Measurements from ENCODE around the gene SNRNP25.

The SNRNP25 gene

DNA sequence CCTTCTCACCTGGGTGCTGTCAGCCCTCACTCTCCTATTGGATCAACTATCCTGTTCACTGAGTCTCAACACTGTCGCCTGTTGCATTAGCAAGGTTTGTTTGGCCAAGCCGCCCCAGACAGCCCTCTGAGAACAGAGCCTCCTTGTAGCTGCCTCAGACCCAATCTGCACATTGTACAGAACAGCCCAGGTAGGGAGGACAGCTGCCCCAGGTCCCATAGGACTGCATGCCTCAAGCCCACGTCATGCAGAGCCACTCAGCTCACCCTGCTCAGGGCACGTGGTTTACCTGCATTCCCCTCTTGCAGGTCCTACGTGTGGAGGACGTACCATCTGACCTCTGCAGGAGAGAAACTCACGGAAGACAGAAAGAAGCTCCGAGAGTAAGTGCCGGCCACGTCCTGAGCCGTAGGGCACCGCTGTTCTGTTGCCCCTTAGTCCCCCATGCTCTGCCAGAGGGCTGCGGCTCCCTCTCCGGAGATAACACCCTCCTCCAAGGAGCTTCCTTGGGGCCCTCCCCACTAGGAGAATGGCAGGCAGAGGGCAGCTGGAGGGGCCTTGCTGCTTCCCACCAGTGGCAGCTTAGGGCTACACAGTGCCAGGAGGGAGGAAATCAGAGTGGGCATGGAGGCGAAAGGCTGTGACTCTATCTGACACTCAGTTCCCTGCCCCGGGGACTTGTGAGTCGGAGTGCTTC, 2.8 kb downstream of the SNRNP25 start:
- no peak for DNase-seq
- H3K27ac ChIP-seq (ENCODE audit: insufficient read depth, low read length, poor library complexity, severe bottlenecking) = no peak overlapping the region
- no peaks in the 10 kb centered on the region for H3K9me3 ChIP-seq (ENCODE audit: control insufficient read depth, low read length)
- no peaks in the 10 kb centered on the region for H3K27me3 ChIP-seq (replicated peaks; ENCODE audit: control insufficient read depth, insufficient read depth, low read length, poor library complexity, severe bottlenecking)
- peaks cover under 1% of the 10 kb centered on the region for H3K36me3 ChIP-seq (ENCODE audit: control insufficient read depth, insufficient read depth, low read length)
- H3K4me1 ChIP-seq (ENCODE audit: control insufficient read depth, insufficient read depth, low read length, poor library complexity, severe bottlenecking) = peaks cover 8% of the 10 kb centered on the region
- no peak overlapping the region for H3K4me3 ChIP-seq (ENCODE audit: insufficient read depth, low read depth, low read length, poor library complexity, severe bottlenecking)

DNA sequence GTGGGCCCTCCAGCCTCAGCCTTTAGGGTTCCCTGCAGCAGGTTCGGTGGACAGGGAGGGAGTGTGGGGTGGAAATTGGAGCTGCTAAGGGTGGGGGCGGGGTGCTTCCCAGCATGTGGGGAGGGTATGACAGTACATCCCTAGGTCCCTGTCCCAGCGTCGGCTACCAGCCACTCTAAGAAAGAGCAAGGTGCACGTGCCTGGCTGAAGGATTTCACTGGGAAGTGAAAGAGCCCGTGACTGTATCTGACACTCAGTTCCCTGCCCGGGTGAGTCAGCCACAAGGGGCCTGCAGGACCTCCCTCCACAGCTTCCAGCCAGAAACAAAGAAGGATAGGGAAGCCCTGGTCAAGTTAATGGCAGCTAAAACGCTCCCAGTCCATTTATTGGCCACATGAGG, 4.1 kb downstream of the SNRNP25 start:
- Histone ChIP-seq H3K4me3 (ENCODE audit: insufficient read depth, low read depth, low read length, poor library complexity, severe bottlenecking) (no peak overlapping the region), H3K27ac (ENCODE audit: insufficient read depth, low read length, poor library complexity, severe bottlenecking) (no peak overlapping the region), H3K9me3 (ENCODE audit: control insufficient read depth, low read length) (no peaks in the 10 kb centered on the region), H3K36me3 (ENCODE audit: control insufficient read depth, insufficient read depth, low read length) (no peaks in the 10 kb centered on the region), H3K27me3 (replicated peaks; ENCODE audit: control insufficient read depth, insufficient read depth, low read length, poor library complexity, severe bottlenecking) (no peaks in the 10 kb centered on the region), H3K4me1 (ENCODE audit: control insufficient read depth, insufficient read depth, low read length, poor library complexity, severe bottlenecking) (peaks cover 8% of the 10 kb centered on the region)
- DNase-seq = no peak

DNA sequence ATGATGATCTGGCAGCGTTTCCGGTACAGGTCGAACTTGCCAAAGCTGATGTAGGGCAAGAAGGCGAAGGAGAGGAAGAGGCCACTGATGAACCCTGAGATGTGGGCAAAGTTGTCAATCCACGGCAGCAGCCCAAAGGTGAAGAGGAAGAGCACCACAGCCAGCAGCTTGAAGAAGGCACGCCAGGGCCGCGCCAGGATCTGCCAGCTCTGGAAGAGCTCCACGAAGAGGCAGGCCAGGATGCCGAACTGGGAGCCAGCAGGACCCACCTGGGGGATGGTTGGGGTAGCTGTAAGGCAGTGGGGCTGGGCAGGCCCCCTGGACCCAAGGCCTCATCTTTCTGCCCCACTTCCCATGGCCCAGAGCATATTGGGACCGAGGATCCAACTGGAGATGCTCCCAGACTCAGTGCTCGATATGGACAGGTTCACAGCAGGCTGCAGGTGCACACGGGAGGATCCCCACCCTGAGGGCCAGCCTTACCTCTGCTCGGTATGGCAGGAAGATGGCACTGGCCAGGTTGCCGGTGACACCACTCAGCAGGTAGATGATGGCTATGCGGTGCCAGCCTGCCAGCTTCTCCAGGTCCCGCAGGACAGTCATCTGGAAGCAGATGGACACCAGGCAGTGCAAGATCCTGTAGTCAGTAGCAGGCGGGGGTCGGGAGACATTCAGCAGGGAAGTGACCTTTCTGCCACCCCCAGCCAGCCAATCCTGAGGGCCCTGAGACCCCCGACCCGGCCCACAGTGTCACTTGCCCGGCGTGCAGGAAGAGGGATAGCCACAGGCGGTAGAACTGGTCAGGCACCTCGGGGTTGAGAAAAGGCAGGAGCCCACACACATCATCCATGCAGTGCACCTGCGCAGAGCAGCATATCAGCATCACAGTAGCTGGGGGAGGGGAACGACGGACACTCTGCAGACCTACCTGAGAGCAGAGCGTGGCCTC, 5.1 kb downstream of the SNRNP25 start:
- H3K27me3 ChIP-seq (replicated peaks; ENCODE audit: control insufficient read depth, insufficient read depth, low read length, poor library complexity, severe bottlenecking) = no peaks in the 10 kb centered on the region
- H3K36me3 ChIP-seq (ENCODE audit: control insufficient read depth, insufficient read depth, low read length) = no peaks in the 10 kb centered on the region
- no peaks in the 10 kb centered on the region for H3K9me3 ChIP-seq (ENCODE audit: control insufficient read depth, low read length)
- no peak overlapping the region for H3K27ac ChIP-seq (ENCODE audit: insufficient read depth, low read length, poor library complexity, severe bottlenecking)
- no peak for DNase-seq
- peaks cover 5% of the 10 kb centered on the region for H3K4me1 ChIP-seq (ENCODE audit: control insufficient read depth, insufficient read depth, low read length, poor library complexity, severe bottlenecking)
- H3K4me3 ChIP-seq (ENCODE audit: insufficient read depth, low read depth, low read length, poor library complexity, severe bottlenecking) = no peak overlapping the region

DNA sequence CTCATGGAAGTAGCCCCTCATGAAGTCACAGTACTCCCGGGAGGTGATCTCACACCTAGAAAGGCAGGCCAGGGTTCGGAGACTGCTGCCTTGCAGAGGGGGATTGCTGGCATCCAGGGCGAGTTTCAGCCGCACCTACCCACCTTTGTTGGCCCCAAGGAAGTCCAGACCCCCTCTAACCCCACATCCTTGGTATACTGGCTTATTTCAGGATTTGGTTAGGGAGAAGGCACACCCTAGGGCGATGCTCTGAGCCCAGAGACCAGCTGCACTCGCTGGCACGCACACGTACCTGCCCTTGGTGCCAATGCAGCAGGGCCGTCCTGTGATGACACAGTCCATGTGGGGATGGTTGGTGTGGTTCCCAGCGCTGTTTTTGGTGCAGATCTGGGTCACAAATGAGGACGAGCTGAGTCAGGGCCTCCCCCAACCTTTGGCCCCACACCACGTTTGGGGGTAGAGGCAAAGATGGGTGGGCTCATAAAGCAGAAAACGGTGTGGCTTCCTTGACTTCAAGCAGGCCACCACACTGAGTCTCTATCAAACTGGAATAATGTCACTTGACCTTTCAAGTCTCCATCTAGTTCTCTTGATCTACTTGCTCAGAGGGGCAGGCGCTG, 5.9 kb downstream of the SNRNP25 start:
- Histone ChIP-seq H3K9me3 (ENCODE audit: control insufficient read depth, low read length) (no peaks in the 10 kb centered on the region), H3K4me3 (ENCODE audit: insufficient read depth, low read depth, low read length, poor library complexity, severe bottlenecking) (no peak overlapping the region), H3K4me1 (ENCODE audit: control insufficient read depth, insufficient read depth, low read length, poor library complexity, severe bottlenecking) (no peaks in the 10 kb centered on the region), H3K36me3 (ENCODE audit: control insufficient read depth, insufficient read depth, low read length) (no peaks in the 10 kb centered on the region), H3K27me3 (replicated peaks; ENCODE audit: control insufficient read depth, insufficient read depth, low read length, poor library complexity, severe bottlenecking) (no peaks in the 10 kb centered on the region), H3K27ac (ENCODE audit: insufficient read depth, low read length, poor library complexity, severe bottlenecking) (no peak overlapping the region)
- no peak for DNase-seq

DNA sequence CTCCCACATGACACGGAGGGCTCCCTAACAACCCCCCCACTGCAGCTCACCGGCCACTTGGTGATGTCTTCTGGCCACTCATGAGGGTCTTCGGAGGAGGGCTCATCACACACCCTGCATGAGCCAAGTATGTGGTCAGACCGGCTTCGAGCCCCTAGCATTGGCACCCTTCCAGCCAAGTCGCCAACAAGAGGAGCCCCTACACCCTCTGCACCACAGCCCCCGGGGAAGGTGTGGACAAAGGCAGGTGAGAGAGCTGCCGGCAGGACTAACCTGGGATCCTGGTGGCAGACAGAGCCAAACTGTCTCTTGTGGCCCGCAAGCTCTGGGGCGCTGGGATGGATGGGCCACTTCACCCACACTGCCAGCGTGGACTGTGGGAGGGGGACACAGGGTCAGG, 6.5 kb downstream of the SNRNP25 start:
- no peaks in the 10 kb centered on the region for H3K9me3 ChIP-seq (ENCODE audit: control insufficient read depth, low read length)
- H3K4me1 ChIP-seq (ENCODE audit: control insufficient read depth, insufficient read depth, low read length, poor library complexity, severe bottlenecking) = no peaks in the 10 kb centered on the region
- no peaks in the 10 kb centered on the region for H3K27me3 ChIP-seq (replicated peaks; ENCODE audit: control insufficient read depth, insufficient read depth, low read length, poor library complexity, severe bottlenecking)
- H3K27ac ChIP-seq (ENCODE audit: insufficient read depth, low read length, poor library complexity, severe bottlenecking) = no peak overlapping the region
- DNase-seq = no peak
- no peaks in the 10 kb centered on the region for H3K36me3 ChIP-seq (ENCODE audit: control insufficient read depth, insufficient read depth, low read length)
- H3K4me3 ChIP-seq (ENCODE audit: insufficient read depth, low read depth, low read length, poor library complexity, severe bottlenecking) = no peak overlapping the region

DNA sequence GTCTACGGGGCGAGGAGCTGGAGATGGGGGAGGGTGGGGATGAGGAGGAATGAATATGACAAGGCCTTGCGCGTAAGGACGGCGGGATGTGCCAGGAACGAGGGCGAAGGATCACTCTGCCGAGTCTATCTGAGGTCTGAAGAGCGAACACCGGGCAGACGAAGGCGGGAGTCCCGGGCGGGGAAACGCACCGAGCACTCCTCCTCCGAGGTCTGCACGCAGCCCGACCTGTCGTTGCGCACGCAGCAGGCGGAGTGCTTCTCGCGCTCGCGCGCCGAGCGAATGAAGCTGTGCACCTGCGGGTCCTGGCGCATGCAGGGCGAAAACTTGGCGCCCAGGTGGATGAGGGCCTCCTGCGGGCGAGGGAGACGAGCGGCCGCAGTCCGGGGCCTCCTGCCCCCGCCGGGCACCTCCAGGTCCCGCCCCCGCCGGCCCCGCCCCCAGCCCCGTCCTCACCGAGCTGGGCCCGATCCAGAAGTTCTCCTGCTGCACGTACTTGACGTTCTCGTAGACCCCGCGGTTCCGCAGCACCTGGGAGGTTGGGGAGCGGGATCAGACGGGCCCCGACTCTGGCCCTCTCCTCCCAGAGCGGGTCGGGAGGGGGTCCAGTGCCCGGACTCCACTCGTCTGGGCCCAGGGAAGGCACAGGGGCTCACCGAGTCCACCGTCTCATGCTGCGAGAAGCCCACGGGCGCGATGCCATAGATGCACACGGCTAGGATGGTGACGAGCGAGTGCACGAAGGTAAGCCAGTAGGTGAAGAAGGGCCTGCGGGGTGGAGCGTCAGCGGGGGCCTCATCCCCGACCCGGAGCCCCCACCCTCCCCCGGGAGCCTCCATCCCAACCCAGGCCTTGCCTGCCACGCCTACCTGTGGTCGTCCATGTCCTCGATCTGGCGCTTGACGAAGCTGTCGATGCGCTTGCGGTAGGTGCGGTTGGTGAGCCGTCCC, 7.6 kb downstream of the SNRNP25 start:
- Histone ChIP-seq H3K36me3 (ENCODE audit: control insufficient read depth, insufficient read depth, low read length) (no peaks in the 10 kb centered on the region), H3K4me1 (ENCODE audit: control insufficient read depth, insufficient read depth, low read length, poor library complexity, severe bottlenecking) (peaks cover 6% of the 10 kb centered on the region)

DNA sequence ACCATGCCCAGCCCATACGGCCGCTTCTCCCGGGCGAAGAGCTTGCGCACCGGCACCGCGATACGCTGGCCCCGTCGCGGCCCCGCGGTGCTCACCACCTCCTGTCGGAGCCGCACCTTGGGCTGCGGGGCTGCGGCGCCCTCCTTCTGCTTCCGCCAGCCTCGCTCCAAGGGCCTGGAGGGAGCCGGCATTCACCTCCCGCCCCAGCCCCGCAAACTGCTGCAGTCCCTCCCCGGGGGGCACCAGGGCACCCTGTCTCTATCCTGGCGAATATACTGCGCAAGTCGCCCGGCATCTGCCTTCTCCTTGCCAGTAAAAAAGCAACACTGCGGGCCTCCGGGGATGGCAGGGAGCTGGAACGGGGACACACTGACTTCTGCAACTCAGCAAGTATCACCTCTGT, 8.3 kb downstream of the SNRNP25 start:
- H3K27ac ChIP-seq (ENCODE audit: insufficient read depth, low read length, poor library complexity, severe bottlenecking) = no peak overlapping the region
- no peaks in the 10 kb centered on the region for H3K36me3 ChIP-seq (ENCODE audit: control insufficient read depth, insufficient read depth, low read length)
- no peak for DNase-seq
- peaks cover 6% of the 10 kb centered on the region for H3K4me1 ChIP-seq (ENCODE audit: control insufficient read depth, insufficient read depth, low read length, poor library complexity, severe bottlenecking)
- H3K4me3 ChIP-seq (ENCODE audit: insufficient read depth, low read depth, low read length, poor library complexity, severe bottlenecking) = no peak overlapping the region
- H3K27me3 ChIP-seq (replicated peaks; ENCODE audit: control insufficient read depth, insufficient read depth, low read length, poor library complexity, severe bottlenecking) = no peaks in the 10 kb centered on the region
- H3K9me3 ChIP-seq (ENCODE audit: control insufficient read depth, low read length) = no peaks in the 10 kb centered on the region

More for the DNA sequence above, 7.6 kb downstream of the SNRNP25 start:
- Histone ChIP-seq H3K27ac (ENCODE audit: insufficient read depth, low read length, poor library complexity, severe bottlenecking) (no peak overlapping the region), H3K9me3 (ENCODE audit: control insufficient read depth, low read length) (no peaks in the 10 kb centered on the region), H3K27me3 (replicated peaks; ENCODE audit: control insufficient read depth, insufficient read depth, low read length, poor library complexity, severe bottlenecking) (no peaks in the 10 kb centered on the region), H3K4me3 (ENCODE audit: insufficient read depth, low read depth, low read length, poor library complexity, severe bottlenecking) (no peak overlapping the region)
- no peak for DNase-seq

DNA sequence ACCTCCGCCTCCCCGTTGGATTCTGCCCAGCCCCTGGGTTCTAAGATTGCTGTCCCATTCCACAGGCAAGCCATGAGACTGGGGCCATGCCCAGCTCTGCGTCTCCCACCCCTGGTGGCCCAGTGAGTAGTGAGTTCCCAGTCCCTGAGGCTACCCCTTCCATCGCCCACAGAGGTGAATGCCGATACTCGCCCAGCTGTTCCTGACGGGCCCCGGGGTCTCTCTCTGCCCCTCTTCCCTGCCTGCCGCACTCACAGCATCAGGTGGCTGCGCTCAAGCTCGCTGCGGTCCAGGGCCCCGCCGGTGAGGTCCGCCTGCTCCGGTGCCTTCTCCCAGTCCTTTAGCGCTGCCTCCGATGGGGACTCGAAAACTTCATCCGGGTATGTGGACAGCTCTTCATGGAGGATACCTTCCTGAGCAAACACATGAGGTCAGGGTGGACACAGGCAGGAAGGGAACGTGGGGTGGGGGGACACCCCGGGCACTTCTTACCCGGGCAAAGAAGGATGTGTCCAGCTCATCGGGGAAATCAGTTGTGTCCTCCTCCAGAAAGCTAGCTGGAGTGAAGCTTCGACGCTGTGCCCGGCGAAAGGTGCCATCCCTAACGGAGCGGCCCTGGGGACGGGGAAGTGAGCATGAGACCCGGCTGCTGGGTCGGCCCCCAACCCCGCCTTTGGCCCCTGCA, 8.8 kb downstream of the SNRNP25 start:
- Histone ChIP-seq H3K27ac (ENCODE audit: insufficient read depth, low read length, poor library complexity, severe bottlenecking) (no peak overlapping the region), H3K4me1 (ENCODE audit: control insufficient read depth, insufficient read depth, low read length, poor library complexity, severe bottlenecking) (peaks cover 6% of the 10 kb centered on the region), H3K36me3 (ENCODE audit: control insufficient read depth, insufficient read depth, low read length) (no peaks in the 10 kb centered on the region), H3K4me3 (ENCODE audit: insufficient read depth, low read depth, low read length, poor library complexity, severe bottlenecking) (no peak overlapping the region), H3K9me3 (ENCODE audit: control insufficient read depth, low read length) (no peaks in the 10 kb centered on the region), H3K27me3 (replicated peaks; ENCODE audit: control insufficient read depth, insufficient read depth, low read length, poor library complexity, severe bottlenecking) (no peaks in the 10 kb centered on the region)
- DNase-seq = no peak

DNA sequence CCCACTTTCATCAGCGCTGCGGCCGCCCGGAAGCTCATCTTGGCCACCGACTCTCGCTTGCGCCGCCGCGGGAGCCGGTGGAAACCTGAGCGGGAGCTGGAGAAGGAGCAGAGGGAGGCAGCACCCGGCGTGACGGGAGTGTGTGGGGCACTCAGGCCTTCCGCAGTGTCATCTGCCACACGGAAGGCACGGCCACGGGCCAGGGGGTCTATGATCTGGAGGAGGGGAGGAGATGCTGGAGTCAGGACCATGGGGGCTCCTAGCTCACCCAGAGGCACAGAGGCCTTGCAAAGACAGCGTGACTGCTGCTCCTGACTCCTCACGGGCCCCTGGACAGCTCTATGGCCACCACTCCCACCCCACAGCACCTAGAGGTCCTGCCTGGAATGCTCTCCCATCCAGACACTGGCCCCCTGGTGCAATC, 9.4 kb downstream of the SNRNP25 start:
- Histone ChIP-seq H3K9me3 (ENCODE audit: control insufficient read depth, low read length) (no peaks in the 10 kb centered on the region), H3K27me3 (replicated peaks; ENCODE audit: control insufficient read depth, insufficient read depth, low read length, poor library complexity, severe bottlenecking) (no peaks in the 10 kb centered on the region), H3K27ac (ENCODE audit: insufficient read depth, low read length, poor library complexity, severe bottlenecking) (no peak overlapping the region), H3K4me3 (ENCODE audit: insufficient read depth, low read depth, low read length, poor library complexity, severe bottlenecking) (no peak overlapping the region), H3K4me1 (ENCODE audit: control insufficient read depth, insufficient read depth, low read length, poor library complexity, severe bottlenecking) (peaks cover 6% of the 10 kb centered on the region), H3K36me3 (ENCODE audit: control insufficient read depth, insufficient read depth, low read length) (no peaks in the 10 kb centered on the region)
- no peak for DNase-seq

All from effector memory CD4-positive, alpha-beta T cell (primary cell).